ENCODE results near the gene OR9G4.

The OR9G4 gene

GRCh38 chr11:56748597-56748996 is at the start of gene OR9G4:
TSS of gene OR9G4 (minus strand) at chr11:56748697. CDS start at chr11:56743766, 4,931 bp downstream.
- DNase-seq (ENCODE audit: low read depth in 3 of 3): no peak

DNA sequence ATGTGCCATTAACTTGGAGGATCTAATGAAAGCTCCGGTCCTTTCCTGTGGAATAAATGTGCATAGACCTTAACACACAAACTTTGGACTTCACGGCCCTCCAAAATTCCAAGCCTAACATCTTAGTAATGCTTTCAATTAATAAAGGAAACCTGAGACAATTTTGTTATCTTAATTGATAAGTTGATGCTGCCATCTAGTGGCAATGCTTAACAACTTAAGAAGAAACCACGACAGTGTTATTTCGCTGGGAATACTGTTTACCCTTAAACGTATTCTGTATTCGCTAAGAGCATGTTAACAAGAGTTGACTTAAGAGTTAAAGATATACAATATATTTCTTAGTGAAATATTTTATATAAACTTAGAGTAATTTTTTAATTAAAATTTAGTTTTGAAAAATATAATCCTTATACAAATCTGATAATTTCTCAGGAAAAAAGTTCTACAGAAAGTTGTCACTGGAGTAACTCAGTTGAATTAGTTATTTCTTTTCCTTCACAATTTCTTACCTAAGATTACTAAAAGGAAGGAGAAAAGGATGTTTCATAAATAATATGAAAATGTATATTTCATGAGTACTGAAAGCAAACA is 35.0 kb upstream of the OR9G4 start:
- DNase-seq (ENCODE audit: low read depth in 3 of 3): no peak

GRCh38 chr11:56782167-56782847 is 33.8 kb upstream of the OR9G4 start:
- no peak for DNase-seq (ENCODE audit: low read depth in 3 of 3)

DNA sequence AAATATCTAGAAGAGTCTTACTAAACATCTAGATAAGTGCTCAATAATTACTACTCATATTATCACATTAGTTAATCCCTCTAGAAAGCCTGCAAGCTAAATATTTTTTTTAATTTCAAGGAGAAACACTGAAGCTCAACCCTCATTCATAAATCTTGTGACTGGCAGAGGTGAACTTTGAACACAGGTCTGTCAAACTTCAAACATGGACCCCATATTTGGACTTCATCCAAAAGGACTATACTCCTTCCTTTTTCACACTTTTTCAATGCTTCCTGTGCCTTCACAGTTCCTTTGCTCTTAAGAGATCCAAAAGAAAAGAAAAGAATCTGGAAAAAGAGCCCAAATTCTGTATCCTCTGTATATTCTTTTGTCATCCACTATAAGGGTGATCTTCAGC is 28.3 kb upstream of the OR9G4 start:
- DNase-seq (ENCODE audit: low read depth in 3 of 3): no peak

DNA sequence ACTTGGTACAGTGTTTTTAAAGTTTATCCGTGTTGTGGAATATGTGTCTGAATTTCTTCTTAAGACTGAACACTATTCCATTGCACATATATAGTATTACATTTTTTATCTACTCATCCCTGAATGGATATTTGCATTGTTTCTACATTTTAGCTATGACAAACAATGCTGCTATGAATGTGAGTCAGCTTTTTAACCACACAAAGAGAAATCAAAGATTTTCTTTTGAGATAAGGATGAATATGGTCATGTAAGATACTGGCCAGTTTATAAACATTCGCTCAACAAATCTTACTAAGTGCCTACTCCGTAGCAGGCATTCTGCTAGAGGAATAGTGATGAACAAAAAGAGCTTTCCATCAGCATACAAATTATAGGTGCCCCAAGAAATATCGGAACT is 16.5 kb upstream of the OR9G4 start:
- no peak for DNase-seq (ENCODE audit: low read depth in 3 of 3)

DNA sequence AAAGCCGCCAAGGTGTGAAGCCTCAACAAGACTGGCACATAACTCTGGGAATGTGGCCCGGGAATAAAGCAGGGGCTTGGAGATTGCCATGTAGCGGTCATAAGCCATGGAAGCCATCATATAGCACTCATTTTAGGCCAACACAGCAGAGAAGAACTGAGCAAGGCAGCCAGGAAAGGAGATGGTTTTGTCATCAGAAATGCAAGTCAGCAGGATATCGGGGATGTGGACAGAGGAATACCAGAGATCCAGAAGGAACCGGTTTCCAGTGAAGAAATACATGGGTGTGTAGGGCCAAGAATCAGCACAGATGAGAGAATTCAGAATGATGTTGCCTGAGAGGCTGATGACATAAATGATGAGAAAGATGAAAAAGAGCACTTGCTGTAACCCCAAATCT is 3.0 kb upstream of the OR9G4 start:
- DNase-seq (ENCODE audit: low read depth in 3 of 3): no peak

- no peak for DNase-seq (ENCODE audit: low read depth in 3 of 3)
Measured at GRCh38 chr11:56750190-56750589, 1.7 kb upstream of the OR9G4 start.

DNA sequence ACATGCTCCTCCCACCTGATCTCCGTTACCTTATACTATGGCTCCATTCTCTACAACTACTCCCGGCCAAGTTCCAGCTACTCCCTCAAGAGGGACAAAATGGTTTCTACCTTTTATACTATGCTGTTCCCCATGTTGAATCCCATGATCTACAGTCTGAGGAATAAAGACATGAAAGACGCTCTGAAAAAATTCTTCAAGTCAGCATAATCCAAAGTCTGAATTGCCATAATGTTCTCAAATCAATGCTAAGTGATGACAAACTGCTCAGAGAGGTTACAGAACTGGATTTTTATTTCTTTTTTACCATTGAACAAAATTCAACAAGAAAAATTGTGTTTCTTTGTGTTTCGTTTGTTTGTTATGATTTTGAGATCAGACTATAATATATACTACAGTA is 7.6 kb downstream of the OR9G4 start:
- DNase-seq (ENCODE audit: low read depth in 3 of 3): no peak

- no peak for DNase-seq (ENCODE audit: low read depth in 3 of 3)
Measured at GRCh38 chr11:56740107-56740506, 8.4 kb downstream of the OR9G4 start.

- no peak for DNase-seq (ENCODE audit: low read depth in 3 of 3)
Measured at GRCh38 chr11:56720513-56720912, 28.0 kb downstream of the OR9G4 start.

- DNase-seq (ENCODE audit: low read depth in 3 of 3): no peak
Measured at GRCh38 chr11:56716379-56716854, 32.1 kb downstream of the OR9G4 start.

- no peak for DNase-seq (ENCODE audit: low read depth in 3 of 3)
Measured at GRCh38 chr11:56714206-56714605, 34.3 kb downstream of the OR9G4 start.

GRCh38 chr11:56706486-56706885 is 42.0 kb downstream of the OR9G4 start:
- DNase-seq (ENCODE audit: low read depth in 3 of 3): no peak

DNA sequence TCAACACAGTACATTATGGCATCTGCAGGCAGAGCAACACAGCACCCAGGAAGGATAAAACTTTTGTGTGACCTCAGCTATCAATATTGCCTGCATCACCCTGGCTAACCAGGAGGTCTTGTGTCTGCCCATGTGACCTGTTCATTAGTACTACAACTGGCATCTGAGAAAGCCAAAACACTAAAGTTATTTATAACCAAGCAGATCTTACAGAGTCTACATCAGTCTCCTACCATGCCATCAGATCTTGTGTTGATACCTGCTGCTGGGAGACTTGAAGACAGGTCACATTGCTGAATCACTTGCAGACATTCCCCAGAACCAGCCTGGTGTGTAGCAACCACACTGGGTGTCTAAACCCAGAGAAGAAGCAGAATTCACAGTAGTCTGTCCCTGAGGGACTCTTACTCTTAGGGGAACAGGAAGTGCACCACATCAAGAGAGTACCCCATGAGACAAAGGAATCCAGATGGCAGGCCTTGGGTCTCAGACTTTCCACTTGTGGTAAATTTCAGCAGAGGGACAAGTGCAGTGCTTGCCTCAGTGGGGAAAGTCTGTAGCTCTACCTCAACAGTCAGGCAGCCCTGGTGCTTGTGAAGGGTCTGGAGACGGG is 42.6 kb downstream of the OR9G4 start:
- no peak for DNase-seq (ENCODE audit: low read depth in 3 of 3)

DNA sequence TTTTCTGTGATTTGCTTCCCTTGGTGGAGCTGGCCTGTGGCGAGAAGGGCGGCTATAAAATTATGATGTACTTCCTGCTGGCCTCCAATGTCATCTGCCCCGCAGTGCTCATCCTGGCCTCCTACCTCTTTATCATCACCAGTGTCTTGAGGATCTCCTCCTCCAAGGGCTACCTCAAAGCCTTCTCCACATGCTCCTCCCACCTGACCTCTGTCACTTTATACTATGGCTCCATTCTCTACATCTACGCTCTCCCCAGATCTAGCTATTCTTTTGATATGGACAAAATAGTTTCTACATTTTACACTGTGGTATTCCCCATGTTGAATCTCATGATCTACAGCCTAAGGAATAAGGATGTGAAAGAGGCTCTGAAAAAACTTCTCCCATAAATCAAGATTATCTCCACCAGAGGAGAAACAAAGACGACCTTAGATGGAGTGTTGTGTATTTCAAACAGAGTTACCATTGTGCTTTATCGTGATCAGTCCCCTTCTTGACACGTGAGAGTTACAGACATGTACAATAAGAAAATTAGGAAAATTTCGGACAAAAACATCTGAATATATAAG is 47.5 kb downstream of the OR9G4 start:
- DNase-seq (ENCODE audit: low read depth in 3 of 3): no peak

GRCh38 chr11:56700242-56700913 is 48.1 kb downstream of the OR9G4 start:
- DNase-seq (ENCODE audit: low read depth in 3 of 3): no peak

GRCh38 chr11:56698795-56699194 is 49.7 kb downstream of the OR9G4 start, which contains the start of gene OR9G1:
TSS of gene OR9G1 (plus strand) at chr11:56699095. CDS start at chr11:56700388, 1,293 bp downstream.
- no peak for DNase-seq (ENCODE audit: low read depth in 3 of 3)

GRCh38 chr11:56693428-56693827 is 55.1 kb downstream of the OR9G4 start:
- DNase-seq (ENCODE audit: low read depth in 3 of 3): no peak

Measured in stimulated activated CD4-positive, alpha-beta T cell treated with anti-CD3 and anti-CD28 coated beads, TNF-alpha, amount 100 ng/mL, for 24 hours (primary cell).